HL-60 (cell line): Measurements from ENCODE around the gene CENPP.

ENCODE experiments used
- DNase-seq, 2 experiments: peaks; one replicate each; pipeline ENCODE4 v3.0.0-alpha.2; 2010 to 2020; ENCODE audit warnings: low read depth in 1 of 2, low spot score in 1 of 2
- H3K27ac ChIP-seq: fragments of 250-450 bp; sonication (Bioruptor Pico); replicated peaks from 2 replicates; pipeline ENCODE4 v1.5.1; 2020; ENCODE audit warnings: mild to moderate bottlenecking, moderate library complexity
- H3K27me3 ChIP-seq: fragments of 250-450 bp; sonication (Bioruptor Pico); 2 replicates; pipeline ENCODE4 v1.5.1; 2021; ENCODE audit warnings: mild to moderate bottlenecking, moderate library complexity; ENCODE audit not compliant: insufficient read depth, poor library complexity, severe bottlenecking
- H3K4me3 ChIP-seq: replicated peaks from 2 replicates; pipeline ENCODE4 v1.5.1; 2011; ENCODE audit warnings: mild to moderate bottlenecking, control low read depth, low read length; ENCODE audit not compliant: insufficient read depth
- CTCF ChIP-seq: IDR thresholded peaks from one replicate; pipeline ENCODE4 v1.5.1; 2011; ENCODE audit warnings: low read length, control low read depth, inconsistent platforms; ENCODE audit not compliant: insufficient read depth
- GABPA ChIP-seq: IDR thresholded peaks from 2 replicates; pipeline ENCODE4 v1.6.1; 2012; ENCODE audit warnings: low read depth
- POLR2AphosphoS5 ChIP-seq: IDR thresholded peaks from 2 replicates; pipeline ENCODE4 v1.6.1; 2012; ENCODE audit warnings: low read depth
- REST ChIP-seq: IDR thresholded peaks from 2 replicates; pipeline ENCODE4 v1.6.1; 2012; ENCODE audit warnings: low read depth; ENCODE audit not compliant: insufficient replicate concordance
- SPI1 ChIP-seq: IDR thresholded peaks from 2 replicates; pipeline ENCODE4 v1.6.1; 2012; ENCODE audit warnings: low read depth, mild to moderate bottlenecking, borderline replicate concordance

Gene CENPP

GRCh38 chr9:92395617-92396016, 69.9 kb downstream of the CENPP start:
- H3K27ac ChIP-seq: no peak overlapping the region
- TF ChIP-seq CTCF: no peak
- TF ChIP-seq POLR2AphosphoS5: no peak
- no peak for TF ChIP-seq REST
- TF ChIP-seq SPI1: no peak
- no peak for TF ChIP-seq GABPA
- no peak overlapping the region for H3K4me3 ChIP-seq
- no peaks in the 10 kb centered on the region for H3K27me3 ChIP-seq
- DNase-seq: no peak

GRCh38 chr9:92397853-92398252, 72.1 kb downstream of the CENPP start:
- no peaks in the 10 kb centered on the region for H3K27me3 ChIP-seq
- no peak for TF ChIP-seq GABPA
- no peak for TF ChIP-seq CTCF
- TF ChIP-seq REST: no peak
- no peak for TF ChIP-seq POLR2AphosphoS5
- TF ChIP-seq SPI1: no peak
- DNase-seq: no peak
- H3K27ac ChIP-seq: no peak overlapping the region
- no peak overlapping the region for H3K4me3 ChIP-seq

GRCh38 chr9:92402360-92402759, 76.6 kb downstream of the CENPP start:
- TF ChIP-seq POLR2AphosphoS5 (no peak), SPI1 (no peak), CTCF (no peak), GABPA (no peak), REST (no peak)
- no peak overlapping the region for H3K4me3 ChIP-seq
- no peak overlapping the region for H3K27ac ChIP-seq
- no peak for DNase-seq
- H3K27me3 ChIP-seq: no peaks in the 10 kb centered on the region
